Osteoblast (primary cell): ENCODE results near the gene OTUD4. TPM values are rescaled to one million over a fixed set of nuclear protein-coding genes. Genes with fewer than 3 reads are reported as not detected.

Experiments
- DNase-seq: peaks from one replicate; pipeline ENCODE4 v3.0.0; 2011; ENCODE audit warnings: low spot score, mixed read lengths; ENCODE audit not compliant: insufficient read length; ENCODE audit errors: missing footprints
- H2AFZ ChIP-seq: 2 replicates; pipeline ENCODE4 v1.6.0; 2011; ENCODE audit warnings: mild to moderate bottlenecking, low read length
- H3K27ac ChIP-seq: 2 replicates; pipeline ENCODE4 v1.5.1; 2011; ENCODE audit warnings: mild to moderate bottlenecking, low read depth, low read length, moderate library complexity
- H3K27me3 ChIP-seq: 2 replicates; pipeline ENCODE4 v1.6.0; 2012; ENCODE audit warnings: mild to moderate bottlenecking, control low read depth, inconsistent platforms, low read length, moderate library complexity; ENCODE audit not compliant: insufficient read depth
- H3K36me3 ChIP-seq: 2 replicates; pipeline ENCODE4 v1.5.1; 2011; ENCODE audit warnings: mild to moderate bottlenecking, low read length, control low read depth, moderate library complexity; ENCODE audit not compliant: insufficient read depth
- H3K4me1 ChIP-seq: 2 replicates; pipeline ENCODE4 v1.5.1; 2011; ENCODE audit warnings: mild to moderate bottlenecking, low read length, control low read depth, moderate library complexity; ENCODE audit not compliant: insufficient read depth
- H3K4me2 ChIP-seq: 2 replicates; pipeline ENCODE4 v1.6.0; 2011; ENCODE audit warnings: mild to moderate bottlenecking, low read length; ENCODE audit not compliant: insufficient read depth
- H3K4me3 ChIP-seq: fragments of 200-600 bp; sonication (generic); 3 replicates; pipeline ENCODE4 v1.5.1; 2012; ENCODE audit warnings: mild to moderate bottlenecking, low read length, inconsistent platforms; ENCODE audit not compliant: insufficient read depth
- H3K79me2 ChIP-seq: 2 replicates; pipeline ENCODE4 v1.6.0; 2012; ENCODE audit warnings: mild to moderate bottlenecking, low read length, control low read depth, inconsistent platforms; ENCODE audit not compliant: insufficient read depth
- H3K9me3 ChIP-seq: 2 replicates; pipeline ENCODE4 v1.5.1; 2011; ENCODE audit warnings: low read depth, low read length, control low read depth
- H4K20me1 ChIP-seq: 2 replicates; pipeline ENCODE4 v1.6.0; 2012; ENCODE audit warnings: mild to moderate bottlenecking, low read length, control low read depth; ENCODE audit not compliant: insufficient read depth
- total RNA-seq: library from RNA; depleted of rRNA; stranded (reverse); fragments of >200 nt; gene quantifications from 2 replicates; pipeline ENCODE4 v1.2.3, GENCODE V29; 2012
- TF ChIP-seq, protein P1 (sequence below): IDR thresholded peaks from 2 replicates; pipeline ENCODE4 v1.5.1; 2011; ENCODE audit warnings: mild to moderate bottlenecking, low read depth, low read length, moderate library complexity; ENCODE audit errors: extremely low read depth

OTUD4 gene
- total RNA-seq, 1 donor = 22.8 TPM

GRCh38 chr4:145167887-145168286 lies 12.5 kb downstream of the OTUD4 start:
- Histone ChIP-seq H3K27ac (no peak overlapping the region), H3K79me2 (peaks cover 46% of the 10 kb centered on the region), H3K27me3 (no peaks in the 10 kb centered on the region), H3K4me3 (no peak overlapping the region), H3K36me3 (peaks cover 19% of the 10 kb centered on the region), H2AFZ (no peak overlapping the region), H4K20me1 (peaks cover 2% of the 10 kb centered on the region), H3K4me1 (no peaks in the 10 kb centered on the region), H3K4me2 (no peak overlapping the region), H3K9me3 (no peaks in the 10 kb centered on the region)
- TF ChIP-seq, protein P1, sequence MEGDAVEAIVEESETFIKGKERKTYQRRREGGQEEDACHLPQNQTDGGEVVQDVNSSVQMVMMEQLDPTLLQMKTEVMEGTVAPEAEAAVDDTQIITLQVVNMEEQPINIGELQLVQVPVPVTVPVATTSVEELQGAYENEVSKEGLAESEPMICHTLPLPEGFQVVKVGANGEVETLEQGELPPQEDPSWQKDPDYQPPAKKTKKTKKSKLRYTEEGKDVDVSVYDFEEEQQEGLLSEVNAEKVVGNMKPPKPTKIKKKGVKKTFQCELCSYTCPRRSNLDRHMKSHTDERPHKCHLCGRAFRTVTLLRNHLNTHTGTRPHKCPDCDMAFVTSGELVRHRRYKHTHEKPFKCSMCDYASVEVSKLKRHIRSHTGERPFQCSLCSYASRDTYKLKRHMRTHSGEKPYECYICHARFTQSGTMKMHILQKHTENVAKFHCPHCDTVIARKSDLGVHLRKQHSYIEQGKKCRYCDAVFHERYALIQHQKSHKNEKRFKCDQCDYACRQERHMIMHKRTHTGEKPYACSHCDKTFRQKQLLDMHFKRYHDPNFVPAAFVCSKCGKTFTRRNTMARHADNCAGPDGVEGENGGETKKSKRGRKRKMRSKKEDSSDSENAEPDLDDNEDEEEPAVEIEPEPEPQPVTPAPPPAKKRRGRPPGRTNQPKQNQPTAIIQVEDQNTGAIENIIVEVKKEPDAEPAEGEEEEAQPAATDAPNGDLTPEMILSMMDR = no peak
- DNase-seq = no peak

- DNase-seq = no peak
- TF ChIP-seq, protein P1 = no peak
- Histone ChIP-seq H3K9me3 (no peaks in the 10 kb centered on the region), H3K27ac (no peak overlapping the region), H3K4me3 (no peak overlapping the region), H4K20me1 (no peaks in the 10 kb centered on the region), H3K36me3 (peaks cover 19% of the 10 kb centered on the region), H3K27me3 (no peaks in the 10 kb centered on the region), H3K4me1 (no peaks in the 10 kb centered on the region), H2AFZ (no peak overlapping the region), H3K4me2 (no peak overlapping the region), H3K79me2 (peaks cover 28% of the 10 kb centered on the region)
Measured at GRCh38 chr4:145161549-145161948, 18.8 kb downstream of the OTUD4 start.

DNA sequence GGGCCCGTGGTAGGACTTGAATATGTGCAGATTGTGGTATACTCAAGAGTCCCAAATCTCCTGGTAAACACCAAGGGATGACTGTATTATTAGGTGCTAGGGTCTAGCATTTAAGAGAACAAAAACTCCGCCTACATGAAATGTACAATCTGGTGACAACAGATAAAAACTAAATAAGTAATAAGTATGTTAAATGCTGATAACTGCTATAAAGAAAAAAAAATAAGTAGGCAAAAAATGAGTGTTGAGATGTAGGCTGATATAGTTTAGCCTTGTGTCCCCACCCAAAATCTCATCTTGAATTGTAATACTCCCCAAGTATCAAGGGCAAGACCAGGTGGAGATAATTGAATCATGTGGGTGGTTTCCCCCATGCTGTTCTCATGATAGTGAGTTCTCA lies 23.4 kb downstream of the OTUD4 start:
- peaks cover 25% of the 10 kb centered on the region for H3K79me2 ChIP-seq

DNA sequence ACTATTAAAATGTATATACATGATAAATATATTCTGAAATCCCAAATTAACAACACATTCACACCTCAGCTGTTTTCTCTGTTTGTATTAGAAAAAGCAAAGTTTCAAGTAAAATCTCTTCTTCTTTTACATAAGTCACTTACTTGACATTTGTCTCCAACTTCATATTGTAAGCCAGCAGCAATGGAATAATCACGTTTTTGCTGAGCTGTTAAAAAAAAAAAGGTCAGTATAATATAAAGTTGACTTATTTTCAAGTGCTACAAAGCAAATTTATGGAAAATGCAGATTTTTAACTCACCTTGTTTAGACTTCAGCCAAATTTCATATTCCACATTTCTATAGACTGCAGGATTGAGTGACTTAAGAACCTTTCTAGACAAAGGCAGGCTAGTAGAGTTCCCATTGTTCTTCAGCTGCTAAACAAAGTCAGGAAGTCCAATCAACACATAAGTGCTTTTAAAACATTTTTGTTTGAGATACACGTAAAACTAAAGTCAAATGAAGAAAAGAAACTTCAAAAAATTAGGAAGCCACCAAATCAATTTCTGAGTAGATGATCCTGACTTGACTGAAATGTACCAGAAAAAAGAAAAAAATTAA lies 25.0 kb downstream of the OTUD4 start:
- no peaks in the 10 kb centered on the region for H4K20me1 ChIP-seq
- DNase-seq = no peak
- H3K9me3 ChIP-seq = no peaks in the 10 kb centered on the region
- H3K36me3 ChIP-seq = peaks cover 16% of the 10 kb centered on the region
- H3K4me2 ChIP-seq = no peak overlapping the region
- H3K27ac ChIP-seq = no peak overlapping the region
- H3K79me2 ChIP-seq = peaks cover 20% of the 10 kb centered on the region
- H2AFZ ChIP-seq = no peak overlapping the region
- no peak overlapping the region for H3K4me3 ChIP-seq
- no peaks in the 10 kb centered on the region for H3K27me3 ChIP-seq
- TF ChIP-seq, protein P1 = no peak
- H3K4me1 ChIP-seq = no peaks in the 10 kb centered on the region

More for the DNA sequence above, 23.4 kb downstream of the OTUD4 start:
- Histone ChIP-seq H3K36me3 (peaks cover 16% of the 10 kb centered on the region), H3K4me3 (no peak overlapping the region), H3K27ac (no peak overlapping the region), H3K9me3 (no peaks in the 10 kb centered on the region), H4K20me1 (no peaks in the 10 kb centered on the region), H2AFZ (no peak overlapping the region), H3K4me1 (no peaks in the 10 kb centered on the region), H3K4me2 (no peak overlapping the region), H3K27me3 (no peaks in the 10 kb centered on the region)
- DNase-seq = no peak
- TF ChIP-seq, protein P1 = no peak
